ENCODE data around the gene PRKAR2A.
A peak's percentile ranks its signal among the peaks of the same experiment; 100 is the strongest.

The PRKAR2A gene

DNA sequence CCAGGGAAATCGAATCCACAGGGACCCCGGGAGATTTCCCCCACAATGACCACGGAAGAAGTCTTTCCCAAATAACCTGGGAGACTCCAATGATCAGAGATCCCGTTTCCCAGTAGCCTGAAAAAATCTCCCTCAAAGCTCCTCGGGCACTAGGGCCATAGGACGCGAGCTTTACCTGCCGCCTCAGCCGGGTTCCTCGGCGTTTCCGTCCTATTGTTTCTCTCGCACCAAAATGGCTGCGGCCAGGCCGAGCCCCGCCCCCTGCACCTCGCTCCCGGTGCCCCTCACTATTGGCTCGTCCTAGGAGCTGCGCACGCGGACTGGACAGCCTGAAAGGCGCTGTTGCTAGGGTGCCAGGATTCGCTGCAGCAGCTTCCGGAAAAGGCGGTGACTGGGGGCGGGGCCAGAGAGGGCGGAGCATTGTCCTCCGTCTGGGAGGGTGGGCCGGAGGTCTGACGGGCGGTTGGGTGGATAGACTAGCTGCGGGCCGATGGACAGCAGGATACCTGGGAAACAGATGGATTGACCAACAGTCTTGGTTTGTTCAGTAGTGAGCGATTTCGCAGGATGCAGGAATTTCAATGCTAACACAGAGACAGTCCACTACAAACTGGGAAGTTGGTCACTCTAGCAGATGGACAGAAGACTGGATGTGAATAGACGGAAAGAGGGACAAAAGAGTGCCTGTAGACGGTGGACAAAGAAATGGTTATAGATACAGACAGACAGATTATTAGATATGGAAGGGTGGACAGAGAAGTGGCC, 130.5 kb downstream of the PRKAR2A start, which contains the start of gene IP6K2:
TSS of gene IP6K2 (minus strand) at position 240 of the 765 bp plus-strand sequence. CDS start 21,930 bp downstream, outside the sequence.
- peak within 1 kb of the TSS; percentile 79 for H3K27ac ChIP-seq
- TF ChIP-seq ZFX (IDR thresholded peaks at IDR 0.05; ENCODE audit: borderline replicate concordance) (no peak), CTCF (IDR thresholded peaks at IDR 0.05) (no peak)

DNA sequence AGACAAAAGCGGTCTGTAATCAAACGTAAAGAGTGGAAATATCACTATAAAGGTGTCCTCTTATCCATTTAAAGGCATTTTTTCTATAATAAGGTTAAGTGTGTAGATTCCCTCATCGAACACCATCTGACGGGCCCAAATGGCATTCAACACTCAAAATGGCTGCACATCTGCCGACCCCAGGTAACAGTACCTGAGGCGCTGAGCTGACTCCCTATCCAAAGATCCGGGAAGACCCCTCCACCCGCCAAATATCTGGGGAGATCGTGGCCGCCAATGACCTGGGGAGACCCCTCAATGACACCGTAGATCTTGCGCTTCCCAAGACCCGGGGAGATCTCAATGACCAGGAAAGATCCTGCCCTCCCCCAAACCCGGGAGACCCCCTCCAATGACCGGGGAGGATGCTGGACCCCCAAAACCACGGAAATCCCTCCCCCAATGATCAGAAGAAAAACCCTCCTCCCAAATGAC, 131.1 kb downstream of the PRKAR2A start:
- peak overlapping the region; percentile 79 for H3K27ac ChIP-seq
- no peak for TF ChIP-seq ZFX (IDR thresholded peaks at IDR 0.05; ENCODE audit: borderline replicate concordance)
- no peak for TF ChIP-seq CTCF (IDR thresholded peaks at IDR 0.05)

- peak overlapping the region; percentile 79; the same call in 1 of the 2 replicates for H3K27ac ChIP-seq
- TF ChIP-seq ZFX (IDR thresholded peaks at IDR 0.05; ENCODE audit: borderline replicate concordance) (no peak), CTCF (IDR thresholded peaks at IDR 0.05) (no peak)
These were observed 132.4 kb downstream of the PRKAR2A start for GRCh38 chr3:48715174-48715800.

GRCh38 chr3:48711727-48712126, 135.9 kb downstream of the PRKAR2A start:
- TF ChIP-seq CTCF (IDR thresholded peaks at IDR 0.05) (no peak), ZFX (IDR thresholded peaks at IDR 0.05; ENCODE audit: borderline replicate concordance) (no peak)
- H3K27ac ChIP-seq, result no peak overlapping the region

DNA sequence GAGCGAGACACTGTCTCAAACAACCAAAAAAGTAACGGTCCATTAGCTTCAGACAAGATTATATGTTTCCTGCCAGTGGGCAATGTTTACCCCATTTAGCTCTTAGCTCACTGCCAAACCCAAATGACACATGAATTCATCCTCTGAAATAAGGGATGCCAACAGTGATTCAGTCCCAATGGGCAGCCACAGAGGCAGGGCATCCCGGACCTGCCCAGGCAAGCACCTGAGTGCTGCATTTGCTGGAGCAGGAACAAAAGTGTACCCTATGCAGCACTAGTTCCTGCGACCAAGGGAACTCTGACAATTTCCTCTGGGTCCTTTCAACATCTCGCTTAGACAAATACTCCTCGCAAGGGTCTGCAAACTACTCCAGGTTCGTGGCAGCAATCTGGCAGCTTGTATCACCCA, 138.6 kb downstream of the PRKAR2A start:
- peak overlapping the region; percentile 17; the same call in 1 of the 2 replicates for H3K27ac ChIP-seq
- no peak for TF ChIP-seq CTCF (IDR thresholded peaks at IDR 0.05)
- TF ChIP-seq ZFX (IDR thresholded peaks at IDR 0.05; ENCODE audit: borderline replicate concordance), result no peak

GRCh38 chr3:48708481-48708889, 139.2 kb downstream of the PRKAR2A start:
- peak overlapping the region; percentile 17; the same call in 1 of the 2 replicates for H3K27ac ChIP-seq
- no peak for TF ChIP-seq ZFX (IDR thresholded peaks at IDR 0.05; ENCODE audit: borderline replicate concordance)
- TF ChIP-seq CTCF (IDR thresholded peaks at IDR 0.05), result no peak

DNA sequence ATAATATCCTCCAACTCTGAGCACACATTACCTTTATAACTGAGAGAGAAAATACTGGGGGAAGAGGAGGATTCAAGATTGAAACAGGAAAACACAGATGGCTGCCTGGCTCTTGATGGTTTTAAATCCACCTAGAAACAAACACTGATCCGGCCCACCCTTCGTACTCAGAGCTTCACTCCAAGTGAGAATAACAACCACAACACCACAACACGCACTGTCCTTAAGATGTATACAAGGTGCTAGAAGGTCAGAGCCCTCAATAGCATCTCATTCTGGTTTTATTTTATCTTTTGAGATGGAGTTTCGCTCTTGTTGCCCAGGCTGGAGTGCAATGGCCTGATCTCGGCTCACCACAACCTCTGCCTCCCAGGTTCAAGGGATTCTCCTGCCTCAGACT, 140.5 kb downstream of the PRKAR2A start:
- TF ChIP-seq CTCF (IDR thresholded peaks at IDR 0.05) (no peak), ZFX (IDR thresholded peaks at IDR 0.05; ENCODE audit: borderline replicate concordance) (no peak)
- no peak overlapping the region for H3K27ac ChIP-seq

Data from 22Rv1 (cell line).